WI38 (cell line): ENCODE results near the gene ITPKB.

Experiments used
- H3K4me3 ChIP-seq: 2 replicates; pipeline ENCODE4 v1.5.1; 2011; ENCODE audit warnings: low read depth, mild to moderate bottlenecking, control low read depth, low read length
- TF ChIP-seq, protein P1 (sequence below): IDR thresholded peaks from 2 replicates; pipeline ENCODE4 v1.5.1; 2012; ENCODE audit warnings: low read depth, mild to moderate bottlenecking, control low read depth, low read length

ITPKB gene

GRCh38 chr1:226686440-226687425 is 52.3 kb downstream of the ITPKB start:
- H3K4me3 ChIP-seq, result no peak overlapping the region
- TF ChIP-seq, protein P1, sequence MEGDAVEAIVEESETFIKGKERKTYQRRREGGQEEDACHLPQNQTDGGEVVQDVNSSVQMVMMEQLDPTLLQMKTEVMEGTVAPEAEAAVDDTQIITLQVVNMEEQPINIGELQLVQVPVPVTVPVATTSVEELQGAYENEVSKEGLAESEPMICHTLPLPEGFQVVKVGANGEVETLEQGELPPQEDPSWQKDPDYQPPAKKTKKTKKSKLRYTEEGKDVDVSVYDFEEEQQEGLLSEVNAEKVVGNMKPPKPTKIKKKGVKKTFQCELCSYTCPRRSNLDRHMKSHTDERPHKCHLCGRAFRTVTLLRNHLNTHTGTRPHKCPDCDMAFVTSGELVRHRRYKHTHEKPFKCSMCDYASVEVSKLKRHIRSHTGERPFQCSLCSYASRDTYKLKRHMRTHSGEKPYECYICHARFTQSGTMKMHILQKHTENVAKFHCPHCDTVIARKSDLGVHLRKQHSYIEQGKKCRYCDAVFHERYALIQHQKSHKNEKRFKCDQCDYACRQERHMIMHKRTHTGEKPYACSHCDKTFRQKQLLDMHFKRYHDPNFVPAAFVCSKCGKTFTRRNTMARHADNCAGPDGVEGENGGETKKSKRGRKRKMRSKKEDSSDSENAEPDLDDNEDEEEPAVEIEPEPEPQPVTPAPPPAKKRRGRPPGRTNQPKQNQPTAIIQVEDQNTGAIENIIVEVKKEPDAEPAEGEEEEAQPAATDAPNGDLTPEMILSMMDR, result no peak

DNA sequence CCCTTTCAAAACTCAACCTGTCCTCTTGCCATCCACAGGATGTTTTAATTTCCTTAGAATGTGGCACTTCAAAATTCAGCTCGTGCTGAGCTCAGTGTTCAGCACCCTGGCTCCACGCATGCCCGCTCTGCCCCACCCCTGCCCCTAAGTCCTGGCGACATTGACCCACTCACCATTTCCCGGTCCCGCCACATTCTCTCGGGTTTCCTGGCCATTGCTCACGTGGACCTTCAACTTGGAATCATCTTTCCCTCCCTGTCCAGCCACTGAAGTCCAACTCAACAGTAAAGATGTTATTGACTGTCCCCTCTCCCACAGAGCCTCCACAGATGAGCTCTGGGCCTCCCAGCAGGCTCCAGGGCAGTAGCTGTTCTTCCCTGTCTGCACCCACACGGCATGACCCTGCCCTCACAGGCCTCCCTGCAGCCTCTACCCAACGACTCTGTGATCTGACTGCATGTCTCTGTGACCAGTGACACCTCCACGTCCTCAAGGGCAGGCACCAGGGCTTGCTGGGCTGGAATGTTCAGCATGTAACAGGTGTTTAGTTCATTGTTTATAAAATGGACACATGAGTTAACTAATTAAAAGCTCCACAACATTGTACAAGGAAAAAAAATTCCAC is 53.8 kb downstream of the ITPKB start:
- TF ChIP-seq, protein P1, result no peak
- no peak overlapping the region for H3K4me3 ChIP-seq

- TF ChIP-seq, protein P1, result no peak
- no peak overlapping the region for H3K4me3 ChIP-seq
Observed at GRCh38 chr1:226684026-226684425, 55.1 kb downstream of the ITPKB start.

- H3K4me3 ChIP-seq, result no peak overlapping the region
- TF ChIP-seq, protein P1, result no peak
Observed at GRCh38 chr1:226682871-226683814, 55.9 kb downstream of the ITPKB start.

GRCh38 chr1:226681652-226682493 is 57.2 kb downstream of the ITPKB start:
- H3K4me3 ChIP-seq, result no peak overlapping the region
- TF ChIP-seq, protein P1, result no peak

DNA sequence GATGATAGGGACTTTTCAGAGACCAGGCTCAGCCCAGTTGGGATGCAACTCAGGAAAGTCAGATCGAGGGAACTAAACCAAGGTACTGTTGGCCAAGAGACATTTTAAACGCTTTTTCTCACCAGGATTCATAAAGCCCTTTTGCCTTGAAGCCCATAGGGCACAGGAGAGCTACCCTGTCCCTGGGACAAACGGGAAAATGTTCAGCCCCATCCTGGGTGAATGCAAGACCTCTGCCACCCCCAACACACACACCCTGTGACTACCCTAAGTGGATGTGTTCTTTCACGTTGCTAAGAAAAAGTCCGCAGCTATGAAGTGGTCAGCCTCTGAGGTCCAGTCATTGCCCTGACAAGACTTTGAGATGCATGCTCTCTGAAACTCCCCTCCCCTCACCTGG is 58.4 kb downstream of the ITPKB start:
- TF ChIP-seq, protein P1, result no peak
- H3K4me3 ChIP-seq, result no peak overlapping the region
